ENCODE measurements around the gene GPRIN2. TPM values are rescaled to one million over a fixed set of nuclear protein-coding genes. Genes with fewer than 3 reads are reported as not detected.

Gene GPRIN2
- polyA plus RNA-seq, 3 donors, result not detected

DNA sequence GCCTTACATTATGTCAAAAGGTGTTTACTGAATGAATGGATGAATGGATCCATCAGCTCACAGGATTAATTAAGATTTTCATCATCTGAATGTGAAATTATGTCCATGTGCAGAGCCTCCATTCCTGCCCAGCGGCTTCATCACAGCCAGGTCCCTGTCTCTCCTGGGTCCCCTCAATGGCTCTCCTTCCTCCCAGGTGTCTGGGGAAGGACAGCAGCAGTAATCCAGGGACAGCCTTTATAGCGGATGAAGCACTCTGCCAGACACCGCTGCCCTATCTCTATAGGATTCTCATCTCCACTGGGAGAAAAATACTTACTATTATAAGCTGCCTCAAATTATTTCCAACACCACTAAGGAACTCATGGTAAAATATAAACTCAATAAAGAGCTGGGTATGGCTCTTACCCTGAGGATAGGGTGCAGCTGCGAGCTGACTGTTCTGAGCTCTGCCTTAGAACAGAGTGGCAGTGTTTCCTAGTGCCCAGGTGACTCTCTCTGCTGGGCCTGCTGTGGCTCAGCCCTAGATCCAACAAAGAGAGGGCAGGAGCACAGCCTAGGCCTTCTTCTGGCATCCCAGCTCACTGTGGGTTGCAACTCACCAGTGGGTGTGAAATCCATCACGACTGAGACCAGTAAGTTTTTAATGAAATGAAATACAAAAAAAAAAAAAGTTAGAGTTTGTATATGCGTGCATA is 38.3 kb downstream of the GPRIN2 start:
- TF ChIP-seq, protein P1, sequence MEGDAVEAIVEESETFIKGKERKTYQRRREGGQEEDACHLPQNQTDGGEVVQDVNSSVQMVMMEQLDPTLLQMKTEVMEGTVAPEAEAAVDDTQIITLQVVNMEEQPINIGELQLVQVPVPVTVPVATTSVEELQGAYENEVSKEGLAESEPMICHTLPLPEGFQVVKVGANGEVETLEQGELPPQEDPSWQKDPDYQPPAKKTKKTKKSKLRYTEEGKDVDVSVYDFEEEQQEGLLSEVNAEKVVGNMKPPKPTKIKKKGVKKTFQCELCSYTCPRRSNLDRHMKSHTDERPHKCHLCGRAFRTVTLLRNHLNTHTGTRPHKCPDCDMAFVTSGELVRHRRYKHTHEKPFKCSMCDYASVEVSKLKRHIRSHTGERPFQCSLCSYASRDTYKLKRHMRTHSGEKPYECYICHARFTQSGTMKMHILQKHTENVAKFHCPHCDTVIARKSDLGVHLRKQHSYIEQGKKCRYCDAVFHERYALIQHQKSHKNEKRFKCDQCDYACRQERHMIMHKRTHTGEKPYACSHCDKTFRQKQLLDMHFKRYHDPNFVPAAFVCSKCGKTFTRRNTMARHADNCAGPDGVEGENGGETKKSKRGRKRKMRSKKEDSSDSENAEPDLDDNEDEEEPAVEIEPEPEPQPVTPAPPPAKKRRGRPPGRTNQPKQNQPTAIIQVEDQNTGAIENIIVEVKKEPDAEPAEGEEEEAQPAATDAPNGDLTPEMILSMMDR (IDR thresholded peaks at IDR 0.05), result no peak
- H4K20me1 ChIP-seq (ENCODE audit: insufficient read depth, low read length), result no peaks in the 10 kb centered on the region
- intact Hi-C loops (cut with micrococcal nuclease), result no loop called here
- no peaks in the 10 kb centered on the region for H3K9me3 ChIP-seq (replicated peaks in 1 of 2; ENCODE audit: control insufficient read depth in 1 of 2, insufficient read depth in 1 of 2, low read length in 2 of 2)
- no peak overlapping the region for H2AFZ ChIP-seq (ENCODE audit: insufficient read depth, low read depth, low read length, poor library complexity, severe bottlenecking)
- peaks cover 0 to 4% (median 3%) of the 10 kb centered on the region in 3 donors for H3K27me3 Mint-ChIP-seq (ENCODE audit: low read depth in 3 of 3)
- H3K79me2 ChIP-seq (ENCODE audit: insufficient read depth, low read length), result no peaks in the 10 kb centered on the region
- 91% methylated on average over 3 of the region's 6 CpGs for WGBS (ENCODE audit: insufficient coverage)
- H3K27ac ChIP-seq (ENCODE audit: low read depth in 1 of 2, low read length in 2 of 2), result no peak overlapping the region
- H3K27ac Mint-ChIP-seq, result no peak overlapping the region
- H3K4me3 ChIP-seq (replicated peaks in 1 of 3; ENCODE audit: low read depth in 2 of 3, low read length in 3 of 3), result no peak overlapping the region
- no peak overlapping the region for H3K9ac ChIP-seq (ENCODE audit: insufficient read depth, low read length, poor library complexity, severe bottlenecking)
- no peaks in the 10 kb centered on the region for H3K36me3 ChIP-seq (replicated peaks in 1 of 2; ENCODE audit: control insufficient read depth in 1 of 2, insufficient read depth in 2 of 2, low read length in 2 of 2)
- no peak for DNase-seq
- H3K27me3 ChIP-seq (ENCODE audit: control insufficient read depth in 2 of 2, insufficient read depth in 2 of 2, low read length in 2 of 2), result no peaks in the 10 kb centered on the region
- H3K36me3 Mint-ChIP-seq, result no peaks in the 10 kb centered on the region
- H3K9me3 Mint-ChIP-seq, result peaks cover 0 to 5% (median 3%) of the 10 kb centered on the region in 7 donors
- H3K4me3 Mint-ChIP-seq, result no peak overlapping the region
- no peaks in the 10 kb centered on the region for H3K4me1 Mint-ChIP-seq
- no peaks in the 10 kb centered on the region for H3K4me1 ChIP-seq (ENCODE audit: control insufficient read depth in 1 of 2, insufficient read depth in 2 of 2, low read length in 2 of 2)
- H3K4me2 ChIP-seq (replicated peaks; ENCODE audit: extremely low read depth, low read length, poor library complexity, severe bottlenecking), result no peak overlapping the region

DNA sequence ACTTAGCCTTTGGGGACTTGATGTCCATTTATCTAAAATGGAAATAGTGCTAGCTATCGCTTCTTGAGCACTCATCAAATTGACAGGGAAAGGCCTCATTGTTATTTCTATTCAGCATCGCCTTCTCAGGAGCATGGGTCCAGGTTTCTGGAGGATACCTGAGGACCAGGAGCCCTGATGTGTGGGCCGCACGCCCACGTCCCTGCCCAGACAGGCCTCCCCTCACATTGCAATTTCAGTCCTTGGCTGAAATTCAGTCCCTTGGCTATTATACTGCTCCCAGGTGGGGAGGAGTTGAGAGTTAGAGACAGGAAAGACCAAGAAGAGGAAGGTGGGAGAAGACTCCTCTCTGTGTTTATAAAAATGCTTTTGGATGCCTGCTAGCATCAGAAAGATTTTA is 38.9 kb downstream of the GPRIN2 start:
- H3K9me3 ChIP-seq (replicated peaks in 1 of 2; ENCODE audit: control insufficient read depth in 1 of 2, insufficient read depth in 1 of 2, low read length in 2 of 2), result no peaks in the 10 kb centered on the region
- no peak overlapping the region for H3K4me2 ChIP-seq (replicated peaks; ENCODE audit: extremely low read depth, low read length, poor library complexity, severe bottlenecking)
- no peak overlapping the region for H2AFZ ChIP-seq (ENCODE audit: insufficient read depth, low read depth, low read length, poor library complexity, severe bottlenecking)
- H3K27me3 ChIP-seq (ENCODE audit: control insufficient read depth in 2 of 2, insufficient read depth in 2 of 2, low read length in 2 of 2), result no peaks in the 10 kb centered on the region
- Mint-ChIP-seq H3K27ac (no peak overlapping the region), H3K36me3 (no peaks in the 10 kb centered on the region), H3K9me3 (peaks cover 0 to 5% (median 3%) of the 10 kb centered on the region in 7 donors), H3K4me3 (no peak overlapping the region), H3K27me3 (ENCODE audit: low read depth in 3 of 3) (peaks cover 0 to 4% (median 3%) of the 10 kb centered on the region in 3 donors), H3K4me1 (no peaks in the 10 kb centered on the region)
- H3K9ac ChIP-seq (ENCODE audit: insufficient read depth, low read length, poor library complexity, severe bottlenecking), result no peak overlapping the region
- H3K4me1 ChIP-seq (ENCODE audit: control insufficient read depth in 1 of 2, insufficient read depth in 2 of 2, low read length in 2 of 2), result no peaks in the 10 kb centered on the region
- intact Hi-C loops (cut with micrococcal nuclease), result no loop called here
- 90% methylated on average over 5 of the region's 5 CpGs for WGBS (ENCODE audit: insufficient coverage)
- no peaks in the 10 kb centered on the region for H3K79me2 ChIP-seq (ENCODE audit: insufficient read depth, low read length)
- DNase-seq, result no peak
- H4K20me1 ChIP-seq (ENCODE audit: insufficient read depth, low read length), result no peaks in the 10 kb centered on the region
- no peak overlapping the region for H3K4me3 ChIP-seq (replicated peaks in 1 of 3; ENCODE audit: low read depth in 2 of 3, low read length in 3 of 3)
- no peak overlapping the region for H3K27ac ChIP-seq (ENCODE audit: low read depth in 1 of 2, low read length in 2 of 2)
- TF ChIP-seq, protein P1 (IDR thresholded peaks at IDR 0.05), result no peak
- no peaks in the 10 kb centered on the region for H3K36me3 ChIP-seq (replicated peaks in 1 of 2; ENCODE audit: control insufficient read depth in 1 of 2, insufficient read depth in 2 of 2, low read length in 2 of 2)
